ENCODE results near the gene ANKRD40CL. TPM values are rescaled to one million over a fixed set of nuclear protein-coding genes. Genes with fewer than 3 reads are reported as not detected.
"Not testable (repeated sequence)": the region's sequence is repeated elsewhere in the genome, so short reads cannot be mapped to it uniquely, and the experiment has no call there.

ANKRD40CL gene
- total RNA-seq: not detected

GRCh38 chr17:50767446-50767845 lies at the start of gene ANKRD40CL:
Gene ANKRD40CL (minus strand): TSS chr17:50767518. CDS start chr17:50766913, 605 bp downstream.
- H3K4me1 Mint-ChIP-seq: peaks cover 9% of the 10 kb centered on the region
- no peak within 1 kb of the TSS for H3K27ac Mint-ChIP-seq
- ATAC-seq (ENCODE audit: low read depth): no peak
- peaks cover 16% of the 10 kb centered on the region for H3K27me3 Mint-ChIP-seq
- no peaks in the 10 kb centered on the region for H3K9me3 Mint-ChIP-seq
- POLR2A ChIA-PET: interaction anchor here (0.9 to 1.0 kb wide), 2 partner anchors 12 to 13 kb away, joined by 3 to 4 read pairs; no protein-coding TSS in a partner anchor
- no peak within 1 kb of the TSS for H3K4me3 Mint-ChIP-seq
- no peaks in the 10 kb centered on the region for H3K36me3 Mint-ChIP-seq
- DNase-seq: no peak

- Mint-ChIP-seq H3K4me1 (peaks cover 15% of the 10 kb centered on the region), H3K9me3 (no peaks in the 10 kb centered on the region), H3K27ac (no peak overlapping the region), H3K27me3 (peaks cover 16% of the 10 kb centered on the region), H3K4me3 (no peak overlapping the region), H3K36me3 (no peaks in the 10 kb centered on the region)
- DNase-seq (no peak), ATAC-seq (ENCODE audit: low read depth) (no peak)
- POLR2A ChIA-PET: interaction anchor here (0.8 to 1.6 kb wide), 2 partner anchors 12 to 50 kb away, joined by 3 to 4 read pairs; partner anchors contain the start of gene TOB1
Measured at GRCh38 chr17:50816271-50816670, 49.0 kb upstream of the ANKRD40CL start.

GRCh38 chr17:50815400-50815799 lies 48.1 kb upstream of the ANKRD40CL start:
- Mint-ChIP-seq H3K27ac (no peak overlapping the region), H3K4me3 (no peak overlapping the region), H3K4me1 (peaks cover 15% of the 10 kb centered on the region), H3K27me3 (peaks cover 16% of the 10 kb centered on the region), H3K9me3 (no peaks in the 10 kb centered on the region), H3K36me3 (no peaks in the 10 kb centered on the region)
- DNase-seq (no peak), ATAC-seq (ENCODE audit: low read depth) (no peak)
- POLR2A ChIA-PET: no interaction called here

- no peaks in the 10 kb centered on the region for H3K9me3 Mint-ChIP-seq
- POLR2A ChIA-PET: no interaction called here
- no peak overlapping the region for H3K4me3 Mint-ChIP-seq
- peaks cover 16% of the 10 kb centered on the region for H3K27me3 Mint-ChIP-seq
- no peaks in the 10 kb centered on the region for H3K36me3 Mint-ChIP-seq
- no peak overlapping the region for H3K27ac Mint-ChIP-seq
- H3K4me1 Mint-ChIP-seq: peaks cover 8% of the 10 kb centered on the region
- DNase-seq: no peak
- ATAC-seq (ENCODE audit: low read depth): no peak
Measured at GRCh38 chr17:50813583-50813982, 46.3 kb upstream of the ANKRD40CL start.

GRCh38 chr17:50808888-50809287 lies 41.6 kb upstream of the ANKRD40CL start:
- Mint-ChIP-seq H3K36me3 (no peaks in the 10 kb centered on the region), H3K27ac (no peak overlapping the region), H3K27me3 (peaks cover 8% of the 10 kb centered on the region), H3K4me1 (no peaks in the 10 kb centered on the region), H3K9me3 (no peaks in the 10 kb centered on the region), H3K4me3 (no peak overlapping the region)
- no peak for DNase-seq
- POLR2A ChIA-PET: no interaction called here
- no peak for ATAC-seq (ENCODE audit: low read depth)

GRCh38 chr17:50808413-50808812 lies 41.1 kb upstream of the ANKRD40CL start:
- POLR2A ChIA-PET: no interaction called here
- DNase-seq (no peak), ATAC-seq (ENCODE audit: low read depth) (no peak)
- H3K36me3 Mint-ChIP-seq: no peaks in the 10 kb centered on the region
- no peak overlapping the region for H3K27ac Mint-ChIP-seq
- no peaks in the 10 kb centered on the region for H3K9me3 Mint-ChIP-seq
- peaks cover 8% of the 10 kb centered on the region for H3K27me3 Mint-ChIP-seq
- no peak overlapping the region for H3K4me3 Mint-ChIP-seq
- H3K4me1 Mint-ChIP-seq: no peaks in the 10 kb centered on the region

- DNase-seq (no peak), ATAC-seq (ENCODE audit: low read depth) (no peak)
- POLR2A ChIA-PET: no interaction called here
- H3K27ac Mint-ChIP-seq: no peak overlapping the region
- H3K4me3 Mint-ChIP-seq: no peak overlapping the region
- no peaks in the 10 kb centered on the region for H3K4me1 Mint-ChIP-seq
- no peaks in the 10 kb centered on the region for H3K9me3 Mint-ChIP-seq
- H3K36me3 Mint-ChIP-seq: no peaks in the 10 kb centered on the region
- H3K27me3 Mint-ChIP-seq: peaks cover 8% of the 10 kb centered on the region
Measured at GRCh38 chr17:50807675-50808074, 40.4 kb upstream of the ANKRD40CL start.

GRCh38 chr17:50807009-50807408 lies 39.7 kb upstream of the ANKRD40CL start:
- no peak overlapping the region for H3K4me3 Mint-ChIP-seq
- DNase-seq: no peak
- H3K4me1 Mint-ChIP-seq: no peaks in the 10 kb centered on the region
- peaks cover 8% of the 10 kb centered on the region for H3K27me3 Mint-ChIP-seq
- POLR2A ChIA-PET: no interaction called here
- H3K9me3 Mint-ChIP-seq: no peaks in the 10 kb centered on the region
- no peaks in the 10 kb centered on the region for H3K36me3 Mint-ChIP-seq
- no peak overlapping the region for H3K27ac Mint-ChIP-seq
- no peak for ATAC-seq (ENCODE audit: low read depth)

GRCh38 chr17:50806141-50806643 lies 38.9 kb upstream of the ANKRD40CL start:
- ATAC-seq (ENCODE audit: low read depth) (no peak), DNase-seq (no peak)
- Mint-ChIP-seq H3K27ac (no peak overlapping the region), H3K36me3 (no peaks in the 10 kb centered on the region), H3K4me3 (no peak overlapping the region), H3K9me3 (no peaks in the 10 kb centered on the region), H3K4me1 (no peaks in the 10 kb centered on the region), H3K27me3 (peaks cover 6% of the 10 kb centered on the region)
- POLR2A ChIA-PET: no interaction called here

GRCh38 chr17:50805486-50805885 lies 38.2 kb upstream of the ANKRD40CL start:
- H3K36me3 Mint-ChIP-seq: no peaks in the 10 kb centered on the region
- no peak overlapping the region for H3K4me3 Mint-ChIP-seq
- ATAC-seq (ENCODE audit: low read depth) (no peak), DNase-seq (no peak)
- no peaks in the 10 kb centered on the region for H3K4me1 Mint-ChIP-seq
- peaks cover 6% of the 10 kb centered on the region for H3K27me3 Mint-ChIP-seq
- POLR2A ChIA-PET: interaction anchor here (0.6 kb wide), 1 partner anchor 397 kb away, joined by 7 read pairs; no protein-coding TSS in a partner anchor
- H3K27ac Mint-ChIP-seq: no peak overlapping the region
- no peaks in the 10 kb centered on the region for H3K9me3 Mint-ChIP-seq

- H3K4me1 Mint-ChIP-seq; POLR2A ChIA-PET; H3K4me3 Mint-ChIP-seq; H3K9me3 Mint-ChIP-seq; H3K27ac Mint-ChIP-seq; H3K27me3 Mint-ChIP-seq; H3K36me3 Mint-ChIP-seq; ATAC-seq (ENCODE audit: low read depth); DNase-seq: not testable (repeated sequence)
Measured at GRCh38 chr17:50804749-50805475, 37.6 kb upstream of the ANKRD40CL start.

GRCh38 chr17:50803676-50804075 lies 36.4 kb upstream of the ANKRD40CL start:
- H3K9me3 Mint-ChIP-seq: no peaks in the 10 kb centered on the region
- H3K4me3 Mint-ChIP-seq: no peak overlapping the region
- peaks cover 6% of the 10 kb centered on the region for H3K27me3 Mint-ChIP-seq
- ATAC-seq (ENCODE audit: low read depth) (no peak), DNase-seq (no peak)
- no peaks in the 10 kb centered on the region for H3K4me1 Mint-ChIP-seq
- POLR2A ChIA-PET: interaction anchor here (0.6 kb wide), 1 partner anchor 13 kb away, joined by 4 read pairs; no protein-coding TSS in a partner anchor
- H3K36me3 Mint-ChIP-seq: no peaks in the 10 kb centered on the region
- H3K27ac Mint-ChIP-seq: no peak overlapping the region

- POLR2A ChIA-PET: interaction anchor here (0.6 kb wide), 2 partner anchors 13 to 26 kb away, joined by 3 to 4 read pairs; no protein-coding TSS in a partner anchor
- H3K4me1 Mint-ChIP-seq: no peaks in the 10 kb centered on the region
- no peak overlapping the region for H3K27ac Mint-ChIP-seq
Measured at GRCh38 chr17:50802609-50803571, 35.6 kb upstream of the ANKRD40CL start.

More at GRCh38 chr17:50802609-50803571, 35.6 kb upstream of the ANKRD40CL start:
- Mint-ChIP-seq H3K4me3 (no peak overlapping the region), H3K27me3 (peaks cover 6% of the 10 kb centered on the region), H3K9me3 (no peaks in the 10 kb centered on the region), H3K36me3 (no peaks in the 10 kb centered on the region)
- DNase-seq (no peak), ATAC-seq (ENCODE audit: low read depth) (no peak)

All from activated naive CD8-positive, alpha-beta T cell treated with anti-CD3 and anti-CD28 coated beads, Interleukin-2, amount 10 ng/mL, durations not matched to agents 7 days and 5 days (primary cell).